IMR-90 (cell line): ENCODE measurements around the gene DRC7. TPM values are rescaled to one million over a fixed set of nuclear protein-coding genes. Genes with fewer than 3 reads are reported as not detected.

Experiments used
- ATAC-seq: fragments of 200-7000 bp; cut with Tn5 transposase; 2 replicates; pipeline ENCODE4 v1.9.1; 2020; ENCODE audit warnings: low read depth, mild to moderate bottlenecking, moderate library complexity
- BruUV-seq: library from RNA; stranded (reverse); fragments of 400-500 nt; replicated peaks from 2 replicates; lab custom pipeline; 2021; lab: Mats Ljungman, UMichigan
- CTCF ChIA-PET: fragments of 300-600 bp; formaldehyde crosslinking; extraction: SDS; loops from one replicate; lab custom pipeline; 2021; ENCODE audit warnings: antibody characterized with exemption; lab: Yijun Ruan, JAX
- POLR2A ChIA-PET: fragments of 300-600 bp; sonication (Branson Sonifier 250); formaldehyde crosslinking; loops from one replicate; lab custom pipeline; 2022; ENCODE audit warnings: antibody characterized with exemption; ENCODE audit not compliant: unreplicated experiment; lab: Charles Lee
- DNase-seq: peaks from one replicate; pipeline ENCODE4 v3.0.0; 2013
- H2AFZ ChIP-seq: replicated peaks from 2 replicates; pipeline ENCODE3; 2013; ENCODE audit warnings: low read length, mild to moderate bottlenecking; ENCODE audit not compliant: poor library complexity
- H2AK5ac ChIP-seq: 2 replicates; pipeline ENCODE4 v1.6.1; 2013; ENCODE audit warnings: low read depth, low read length, inconsistent platforms
- H2AK9ac ChIP-seq: replicated peaks from 2 replicates; pipeline ENCODE3; 2013; ENCODE audit warnings: mild to moderate bottlenecking, low read depth, low read length, moderate library complexity; ENCODE audit not compliant: poor library complexity
- H2BK120ac ChIP-seq: 2 replicates; pipeline ENCODE4 v1.6.1; 2013; ENCODE audit warnings: low read depth, low read length, inconsistent platforms
- H2BK15ac ChIP-seq: 3 replicates; pipeline ENCODE4 v1.6.1; 2013; ENCODE audit warnings: low read depth, low read length, inconsistent platforms
- H2BK20ac ChIP-seq: 2 replicates; pipeline ENCODE4 v1.6.1; 2013; ENCODE audit warnings: low read depth, mild to moderate bottlenecking, inconsistent platforms, low read length, moderate library complexity
- H2BK5ac ChIP-seq: 2 replicates; pipeline ENCODE4 v1.6.1; 2013; ENCODE audit warnings: mild to moderate bottlenecking, low read depth, low read length, inconsistent platforms; ENCODE audit not compliant: poor library complexity, severe bottlenecking
- H3K14ac ChIP-seq: replicated peaks from 2 replicates; pipeline ENCODE4 v1.6.1; 2013; ENCODE audit warnings: low read depth, low read length, inconsistent platforms
- H3K18ac ChIP-seq: 2 replicates; pipeline ENCODE4 v1.6.1; 2013; ENCODE audit warnings: low read depth, low read length, control low read depth
- H3K23ac ChIP-seq: 2 replicates; pipeline ENCODE4 v1.6.1; 2013; ENCODE audit warnings: low read depth, low read length, inconsistent platforms
- H3K27ac ChIP-seq: 2 replicates; pipeline ENCODE4 v1.5.1; 2013; ENCODE audit warnings: mild to moderate bottlenecking, control low read depth, low read length; ENCODE audit not compliant: insufficient read depth
- H3K27me3 ChIP-seq: 2 replicates; pipeline ENCODE4 v1.6.1; 2013; ENCODE audit warnings: low read length; ENCODE audit not compliant: control insufficient read depth, insufficient read depth
- H3K36me3 ChIP-seq: 2 replicates; pipeline ENCODE4 v1.6.1; 2013; ENCODE audit warnings: low read length, mixed read lengths; ENCODE audit not compliant: control insufficient read depth, insufficient read depth
- H3K4ac ChIP-seq: 2 replicates; pipeline ENCODE4 v1.6.1; 2013; ENCODE audit warnings: low read depth, low read length, inconsistent platforms
- H3K4me1 ChIP-seq: 2 replicates; pipeline ENCODE4 v1.6.1; 2013; ENCODE audit warnings: low read length, mixed read lengths; ENCODE audit not compliant: control insufficient read depth, insufficient read depth
- H3K4me2 ChIP-seq: 2 replicates; pipeline ENCODE4 v1.6.1; 2013; ENCODE audit warnings: low read depth, mild to moderate bottlenecking, control low read depth, low read length, moderate library complexity
- H3K4me3 ChIP-seq: 2 replicates; pipeline ENCODE4 v1.5.1; 2013; ENCODE audit warnings: low read depth, mild to moderate bottlenecking, control low read depth, low read length, moderate library complexity; ENCODE audit not compliant: insufficient read depth
- H3K56ac ChIP-seq: 2 replicates; pipeline ENCODE4 v1.6.1; 2013; ENCODE audit warnings: low read length, inconsistent platforms; ENCODE audit not compliant: insufficient read depth; ENCODE audit errors: extremely low read depth
- H3K79me1 ChIP-seq, 2 experiments: 2 replicates each; pipeline ENCODE4 v1.6.1; 2013; ENCODE audit warnings: low read length in 2 of 2, inconsistent platforms in 1 of 2, low read depth in 1 of 2
- H3K9ac ChIP-seq: 2 replicates; pipeline ENCODE4 v1.6.1; 2013; ENCODE audit warnings: low read depth, low read length, control low read depth
- H3K9me1 ChIP-seq: 2 replicates; pipeline ENCODE4 v1.6.1; 2013; ENCODE audit warnings: low read length, inconsistent platforms; ENCODE audit not compliant: insufficient read depth
- H3K9me3 ChIP-seq: 2 replicates; pipeline ENCODE4 v1.6.1; 2013; ENCODE audit warnings: low read length; ENCODE audit not compliant: control insufficient read depth, insufficient read depth
- H4K20me1 ChIP-seq: 2 replicates; pipeline ENCODE4 v1.6.1; 2013; ENCODE audit warnings: low read length, inconsistent platforms; ENCODE audit not compliant: insufficient read depth
- H4K5ac ChIP-seq: 2 replicates; pipeline ENCODE4 v1.6.1; 2013; ENCODE audit warnings: mild to moderate bottlenecking, low read depth, low read length, control low read depth
- H4K8ac ChIP-seq, 2 experiments: 2 replicates each; pipeline ENCODE4 v1.6.1; 2013; ENCODE audit warnings: low read depth in 2 of 2, low read length in 2 of 2, control low read depth in 1 of 2, inconsistent platforms in 1 of 2
- H4K91ac ChIP-seq: 2 replicates; pipeline ENCODE4 v1.6.1; 2013; ENCODE audit warnings: low read depth, low read length, inconsistent platforms; ENCODE audit not compliant: insufficient read depth
- NFE2L2 ChIP-seq: fragments of 150-350 bp; IDR thresholded peaks from 2 replicates; pipeline ENCODE4 v1.6.1; 2016; ENCODE audit warnings: low read depth, mild to moderate bottlenecking, low read length
- WGBS, 2 experiments: methylation state at CpG; one replicate each; pipeline versions ENCODE4 v1.1.5 to v1.1.7; 2013; ENCODE audit warnings: missing lambda C conversion rate in 2 of 2; ENCODE audit not compliant: insufficient read length in 1 of 2; ENCODE audit errors: extremely low coverage in 2 of 2; 5-methylcytosine and 5-hydroxymethylcytosine counted together
- dilution Hi-C: fragments of 300-500 bp; cut with HindIII; formaldehyde crosslinking; loops from one replicate; pipeline ENCODE4 v1.14.3; 2018; ENCODE audit warnings: low sequenced_read_pairs; ENCODE audit not compliant: unreplicated experiment
- in situ Hi-C: fragments of 300-500 bp; cut with MboI; formaldehyde crosslinking; loops from 3 replicates; pipeline ENCODE4 v1.14.3; 2019; ENCODE audit warnings: low sequenced_read_pairs, inconsistent platforms, mixed read lengths
- intact Hi-C: fragments of 100-400 bp; cut with micrococcal nuclease; formaldehyde crosslinking; loops from 2 replicates; pipeline ENCODE4 v1.10.0; 2022
- polyA plus RNA-seq, 3 experiments: library from polyadenylated mRNA; depleted of rRNA; stranded (reverse); fragments of >200 nt; gene quantifications; 2 replicates each; pipeline ENCODE4 v1.2.3, GENCODE V29; 2012; ENCODE audit warnings: low replicate concordance in 1 of 3
- total RNA-seq: library from RNA; depleted of rRNA; stranded (reverse); fragments of >200 nt; gene quantifications from 2 replicates; pipeline ENCODE4 v1.2.3, GENCODE V29; 2012

Gene DRC7
- total and polyA plus RNA-seq, 2 of the 4 experiments (the other 2 are of a cell fraction), result not detected

DNA sequence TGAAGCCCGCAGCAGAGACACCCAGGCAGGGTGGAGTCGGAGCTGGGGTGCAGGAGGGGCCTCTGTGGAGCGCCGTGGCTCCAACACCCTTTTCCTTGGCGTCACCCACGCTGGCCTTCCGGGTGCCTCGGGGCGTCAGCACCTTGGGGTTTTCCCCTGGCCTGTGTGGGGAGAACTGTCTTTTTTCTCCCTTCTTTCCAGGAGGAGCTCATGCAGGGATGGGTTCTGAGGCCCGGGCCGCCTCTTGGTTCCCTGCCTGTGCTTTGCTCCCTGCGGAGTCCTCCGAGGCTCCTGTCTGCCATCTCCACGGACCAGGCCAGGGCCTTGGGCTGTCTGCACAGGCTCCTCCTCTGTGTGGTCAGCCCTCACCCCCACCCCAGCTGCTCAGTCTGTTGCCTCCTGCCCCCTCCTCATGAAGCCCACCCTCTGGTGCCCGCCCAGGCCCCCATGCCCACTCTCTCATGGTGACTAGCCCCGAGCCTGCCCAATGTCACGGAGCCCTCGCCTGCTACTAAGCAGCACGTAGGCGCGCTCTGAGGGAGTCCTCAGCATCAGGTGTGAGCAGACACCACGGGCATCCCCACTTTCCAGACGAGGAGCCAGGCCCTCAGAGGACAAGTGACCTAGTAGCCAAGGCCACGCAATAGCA lies 45.9 kb downstream of the DRC7 start:
- in situ Hi-C loops (no loop called here), intact Hi-C loops (no loop called here), dilution Hi-C loops (no loop called here)
- Histone ChIP-seq H3K4me3 (no peak overlapping the region), H3K4me1 (peaks cover 8% of the 10 kb centered on the region), H4K20me1 (no peaks in the 10 kb centered on the region), H3K4ac (no peak overlapping the region), H3K56ac (no peak overlapping the region), H3K36me3 (peaks cover 5% of the 10 kb centered on the region), H4K91ac (no peak overlapping the region), H3K79me1 (peaks cover 0 to 15% of the 10 kb centered on the region in 2 experiments; a peak in 1 of 4 replicates), H3K27me3 (no peaks in the 10 kb centered on the region), H3K4me2 (no peak overlapping the region), H3K9me1 (peaks cover 3% of the 10 kb centered on the region; the same call in 1 of the 2 replicates), H2AK5ac (no peak overlapping the region), H2AFZ (no peak overlapping the region), H3K23ac (no peak overlapping the region), H2AK9ac (no peak overlapping the region), H3K9me3 (no peaks in the 10 kb centered on the region), H3K18ac (no peak overlapping the region), H3K27ac (no peak overlapping the region), H3K14ac (no peak overlapping the region), H3K9ac (no peak overlapping the region), H2BK5ac (no peak overlapping the region), H2BK120ac (no peak overlapping the region), H2BK15ac (no peak overlapping the region), H4K8ac (no peak overlapping the region), H4K5ac (no peak overlapping the region), H2BK20ac (no peak overlapping the region)
- WGBS, 2 experiments, result 94% methylated on average over 12 of the region's 24 CpGs; no CpG with 5 or more reads in 1 of the 2 experiments
- no TSS peak for BruUV-seq
- ChIA-PET POLR2A (no interaction called here), CTCF (no interaction called here)
- ATAC-seq (no peak), DNase-seq (no peak)
- TF ChIP-seq NFE2L2, result no peak
